SK-N-SH (cell line): ENCODE measurements around the gene GRIN2A. TPM values are rescaled to one million over a fixed set of nuclear protein-coding genes. Genes with fewer than 3 reads are reported as not detected.

Experiments used
- CTCF ChIA-PET: fragments of 300-600, 350-600 bp; formaldehyde crosslinking; extraction: SDS; loops from one replicate; lab custom pipeline; 2021; lab: Yijun Ruan, JAX
- POLR2A ChIA-PET: fragments of 350-600 bp; sonication (Branson Sonifier 250); formaldehyde crosslinking; extraction: SDS; loops from one replicate; lab custom pipeline; 2020; ENCODE audit warnings: antibody characterized with exemption, inconsistent platforms; lab: Yijun Ruan, JAX
- DNase-seq: peaks from one replicate; pipeline ENCODE4 v3.0.0; 2012
- H2AFZ ChIP-seq: fragments of 200-600 bp; sonication (generic); 2 replicates; pipeline ENCODE4 v1.8.1; 2016; ENCODE audit warnings: antibody characterized with exemption, mild to moderate bottlenecking, low read depth
- H3F3A ChIP-seq: fragments of 200-600 bp; sonication (generic); replicated peaks from 2 replicates; pipeline ENCODE3; 2016; ENCODE audit warnings: antibody characterized with exemption, mild to moderate bottlenecking; ENCODE audit not compliant: insufficient read depth
- H3K27ac ChIP-seq, 2 experiments: fragments of 200-500 bp in 1 of 2; fragments of 200-600 bp in 1 of 2; sonication (Bioruptor generic) in 1 of 2; sonication (generic), shearing (Covaris generic) in 1 of 2; 2 replicates each; pipeline versions ENCODE4 v1.5.1 to v1.6.1; 2014 to 2016; ENCODE audit warnings: low read depth in 2 of 2, inconsistent platforms in 1 of 2, low read length in 1 of 2, mild to moderate bottlenecking in 1 of 2, mixed read lengths in 1 of 2
- H3K27me3 ChIP-seq: fragments of 200-600 bp; sonication (generic), shearing (Covaris generic); 2 replicates; pipeline ENCODE4 v1.6.1; 2016; ENCODE audit warnings: mixed run types; ENCODE audit not compliant: insufficient read depth
- H3K36me3 ChIP-seq, 2 experiments: fragments of 200-500 bp in 1 of 2; fragments of 200-600 bp in 1 of 2; sonication (Bioruptor generic) in 1 of 2; sonication (generic) in 1 of 2; replicated peaks in 1 of 2; 2 replicates each; pipeline versions ENCODE3 to v1.5.1; 2014 to 2016; ENCODE audit warnings: low read length in 1 of 2, mild to moderate bottlenecking in 1 of 2; ENCODE audit not compliant: insufficient read depth in 2 of 2, control insufficient read depth in 1 of 2
- H3K4me1 ChIP-seq, 2 experiments: fragments of 200-500 bp in 1 of 2; fragments of 200-600 bp in 1 of 2; sonication (Bioruptor generic) in 1 of 2; sonication (generic), shearing (Covaris generic) in 1 of 2; 2 replicates each; pipeline versions ENCODE4 v1.5.1 to v1.6.1; 2014 to 2016; ENCODE audit warnings: low read depth in 1 of 2, low read length in 1 of 2, mixed run types in 1 of 2; ENCODE audit not compliant: insufficient read depth in 2 of 2, control insufficient read depth in 1 of 2
- H3K4me2 ChIP-seq: fragments of 200-600 bp; sonication (generic), shearing (Covaris generic); 2 replicates; pipeline ENCODE4 v1.6.1; 2017; ENCODE audit warnings: mixed run types
- H3K4me3 ChIP-seq, 2 experiments: fragments of 200-500 bp in 1 of 2; fragments of 200-600 bp in 1 of 2; sonication (Bioruptor generic) in 1 of 2; sonication (generic), shearing (Covaris generic) in 1 of 2; 2 replicates each; pipeline versions ENCODE4 v1.5.1 to v1.8.1; 2014 to 2016; ENCODE audit warnings: low read depth in 2 of 2, inconsistent platforms in 1 of 2, low read length in 1 of 2, mild to moderate bottlenecking in 1 of 2, mixed read lengths in 1 of 2, moderate library complexity in 1 of 2
- H3K79me2 ChIP-seq: fragments of 200-600 bp; sonication (generic); 2 replicates; pipeline ENCODE4 v1.8.1; 2017; ENCODE audit warnings: mild to moderate bottlenecking; ENCODE audit not compliant: insufficient read depth
- H3K9ac ChIP-seq: fragments of 200-600 bp; sonication (generic); 2 replicates; pipeline ENCODE4 v1.6.1; 2017; ENCODE audit warnings: mixed run types
- H3K9me2 ChIP-seq: fragments of 200-600 bp; sonication (generic); 2 replicates; pipeline ENCODE4 v1.6.1; 2017; ENCODE audit warnings: mixed run types
- H3K9me3 ChIP-seq: fragments of 200-600 bp; sonication (generic); 2 replicates; pipeline ENCODE4 v1.6.1; 2017; ENCODE audit warnings: mixed run types, mild to moderate bottlenecking, moderate library complexity
- H4K20me1 ChIP-seq: fragments of 200-600 bp; sonication (generic); 2 replicates; pipeline ENCODE4 v1.6.1; 2017; ENCODE audit warnings: mild to moderate bottlenecking, mixed run types; ENCODE audit not compliant: insufficient read depth
- EP300 ChIP-seq, 2 experiments: IDR thresholded peaks; 2 replicates each; pipeline versions ENCODE4 v1.4.0 to v1.6.1; 2012; ENCODE audit warnings: borderline replicate concordance in 1 of 2, low read depth in 1 of 2, low read length in 1 of 2
- FOSL2 ChIP-seq: IDR thresholded peaks from 2 replicates; pipeline ENCODE4 v1.4.0; 2012; ENCODE audit warnings: low read depth, mild to moderate bottlenecking, moderate library complexity, borderline replicate concordance
- FOXJ3 ChIP-seq: sonication (generic); formaldehyde crosslinking; IDR thresholded peaks from 2 replicates; pipeline ENCODE4 v1.5.1; 2020; ENCODE audit warnings: mild to moderate bottlenecking, missing genetic modification reagents
- FOXM1 ChIP-seq: IDR thresholded peaks from 2 replicates; pipeline ENCODE4 v1.4.0; 2012; ENCODE audit warnings: low read depth, mild to moderate bottlenecking
- GATA2 ChIP-seq: sonication (generic); formaldehyde crosslinking; IDR thresholded peaks from 2 replicates; pipeline ENCODE4 v1.5.0; 2020; ENCODE audit warnings: mild to moderate bottlenecking, missing genetic modification reagents
- JUND ChIP-seq: IDR thresholded peaks from 2 replicates; pipeline ENCODE4 v1.4.0; 2012
- MEF2A ChIP-seq: IDR thresholded peaks from 2 replicates; pipeline ENCODE4 v1.4.0; 2012; ENCODE audit warnings: low read depth, borderline replicate concordance
- MXI1 ChIP-seq: IDR thresholded peaks from 2 replicates; pipeline ENCODE4 v1.6.1; 2012; ENCODE audit warnings: mild to moderate bottlenecking, low read depth, low read length, improper control_type of control experiment
- PBX3 ChIP-seq: IDR thresholded peaks from 2 replicates; pipeline ENCODE4; 2012
- RAD21 ChIP-seq: IDR thresholded peaks from 2 replicates; pipeline ENCODE4 v1.6.1; 2012; ENCODE audit warnings: mild to moderate bottlenecking, low read length
- RCOR1 ChIP-seq: fragments of 150-350 bp; IDR thresholded peaks from 2 replicates; pipeline ENCODE4 v1.6.1; 2017; ENCODE audit warnings: antibody characterized with exemption, low read length
- RXRA ChIP-seq: IDR thresholded peaks from 2 replicates; pipeline ENCODE4 v1.4.0; 2012; ENCODE audit warnings: low read depth, mild to moderate bottlenecking, borderline replicate concordance
- SIN3A ChIP-seq: IDR thresholded peaks from 2 replicates; pipeline ENCODE4 v1.6.1; 2012; ENCODE audit warnings: low read depth, mild to moderate bottlenecking, low read length, moderate library complexity, borderline replicate concordance
- SMC3 ChIP-seq: IDR thresholded peaks from 2 replicates; pipeline ENCODE4 v1.6.1; 2012; ENCODE audit warnings: low read depth, low read length, improper control_type of control experiment
- TAF1 ChIP-seq: IDR thresholded peaks from 2 replicates; pipeline ENCODE4 v1.6.1; 2012; ENCODE audit warnings: low read depth, mild to moderate bottlenecking, low read length, moderate library complexity, borderline replicate concordance
- TCF12 ChIP-seq: IDR thresholded peaks from 2 replicates; pipeline ENCODE4 v1.4.0; 2012
- USF1 ChIP-seq: IDR thresholded peaks from 2 replicates; pipeline ENCODE4 v1.4.0; 2012; ENCODE audit warnings: low read depth, borderline replicate concordance
- USF2 ChIP-seq: fragments of 150-350 bp; IDR thresholded peaks from 2 replicates; pipeline ENCODE4 v1.6.1; 2017; ENCODE audit warnings: antibody characterized with exemption, low read length, low read depth, borderline replicate concordance
- YY1 ChIP-seq: IDR thresholded peaks from 2 replicates; pipeline ENCODE4 v1.4.0; 2012; ENCODE audit warnings: low read depth, mild to moderate bottlenecking
- WGBS: methylation state at CpG from one replicate; pipeline ENCODE4 v1.1.6; 2017; ENCODE audit warnings: low lambda C conversion rate; 5-methylcytosine and 5-hydroxymethylcytosine counted together
- polyA plus RNA-seq, 3 experiments: library from polyadenylated mRNA; depleted of rRNA; stranded (reverse); fragments of >200 nt; gene quantifications; 2 replicates each; pipeline ENCODE4 v1.2.3, GENCODE V29; 2012
- TF ChIP-seq, protein P1 (sequence below): fragments of 150-350 bp; IDR thresholded peaks from 2 replicates; pipeline ENCODE4 v1.6.1; 2016; ENCODE audit warnings: mild to moderate bottlenecking, low read depth, low read length
- TF ChIP-seq, protein P2 (sequence below): IDR thresholded peaks from 2 replicates; pipeline ENCODE4 v1.4.0; 2012; ENCODE audit warnings: low read depth, borderline replicate concordance

GRIN2A gene
- polyA plus RNA-seq, 1 of the 3 experiments (the other 2 are of a cell fraction) = not detected

DNA sequence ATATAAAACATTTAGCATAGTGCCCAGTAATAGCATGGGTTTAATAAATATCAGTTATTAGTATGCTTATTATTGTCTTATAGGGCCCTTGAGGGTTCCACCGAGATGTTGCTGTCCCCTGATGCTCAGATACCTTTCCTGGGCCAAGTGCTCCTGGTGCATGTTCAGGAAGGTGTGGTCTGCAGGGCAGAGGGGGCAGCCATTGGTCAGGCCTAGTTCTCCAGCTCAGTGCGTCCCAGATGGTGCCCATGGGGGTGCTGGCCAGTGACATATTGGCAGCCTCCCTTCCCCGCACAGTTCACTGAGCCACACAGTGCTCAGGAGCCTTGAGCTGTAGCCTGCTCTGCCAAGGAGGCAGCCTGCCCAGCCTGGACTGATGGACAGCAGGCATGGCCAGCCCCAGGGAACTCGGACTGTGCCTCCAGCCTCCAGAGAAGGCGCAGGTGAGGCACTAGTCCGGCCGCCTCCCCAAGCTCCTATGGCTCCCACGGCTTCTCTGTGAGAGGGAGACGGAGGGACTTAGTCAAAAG, 7.7 kb upstream of the GRIN2A start:
- no peak for DNase-seq
- WGBS = 29% methylated on average over 6 of the region's 9 CpGs
- Histone ChIP-seq H3K9me3 (peaks cover 4% of the 10 kb centered on the region; the same call in 1 of the 2 replicates), H2AFZ (no peak overlapping the region), H3K4me3 (no peak overlapping the region), H3K27ac (no peak overlapping the region), H3K27me3 (no peaks in the 10 kb centered on the region), H3K4me1 (no peaks in the 10 kb centered on the region), H3K9me2 (no peaks in the 10 kb centered on the region), H3F3A (no peaks in the 10 kb centered on the region), H3K9ac (no peak overlapping the region), H3K4me2 (no peak overlapping the region), H4K20me1 (no peaks in the 10 kb centered on the region), H3K79me2 (no peaks in the 10 kb centered on the region), H3K36me3 (no peaks in the 10 kb centered on the region)
- CTCF ChIA-PET = no interaction called here
- POLR2A ChIA-PET = no interaction called here
- TF ChIP-seq, protein P1, sequence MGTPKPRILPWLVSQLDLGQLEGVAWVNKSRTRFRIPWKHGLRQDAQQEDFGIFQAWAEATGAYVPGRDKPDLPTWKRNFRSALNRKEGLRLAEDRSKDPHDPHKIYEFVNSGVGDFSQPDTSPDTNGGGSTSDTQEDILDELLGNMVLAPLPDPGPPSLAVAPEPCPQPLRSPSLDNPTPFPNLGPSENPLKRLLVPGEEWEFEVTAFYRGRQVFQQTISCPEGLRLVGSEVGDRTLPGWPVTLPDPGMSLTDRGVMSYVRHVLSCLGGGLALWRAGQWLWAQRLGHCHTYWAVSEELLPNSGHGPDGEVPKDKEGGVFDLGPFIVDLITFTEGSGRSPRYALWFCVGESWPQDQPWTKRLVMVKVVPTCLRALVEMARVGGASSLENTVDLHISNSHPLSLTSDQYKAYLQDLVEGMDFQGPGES = no peak
- no peak for TF ChIP-seq FOXM1
- no peak for TF ChIP-seq JUND

- 12% methylated on average over 3 of the region's 3 CpGs for WGBS
- no peak overlapping the region for H3K4me2 ChIP-seq
- no peak overlapping the region for H3K9ac ChIP-seq
- H3K4me3 ChIP-seq = no peak overlapping the region
- CTCF ChIA-PET = interaction anchor here (0.8 kb wide), 1 partner anchor 475 kb away, joined by 3 read pairs; no protein-coding TSS in a partner anchor
- DNase-seq = no peak
- no peaks in the 10 kb centered on the region for H3K36me3 ChIP-seq
- H2AFZ ChIP-seq = no peak overlapping the region
- TF ChIP-seq SMC3 (no peak), SIN3A (no peak), USF2 (no peak), RXRA (no peak), YY1 (no peak), RAD21 (no peak), TAF1 (no peak), GATA2 (CRISPR knock-in tag) (no peak), FOXM1 (no peak), FOSL2 (no peak), RCOR1 (no peak), FOXJ3 (CRISPR knock-in tag) (no peak), TCF12 (no peak), MXI1 (no peak), EP300 (IDR thresholded peaks at IDR 0.05; ENCODE audit: borderline replicate concordance in 1 of 2, low read depth in 1 of 2, low read length in 1 of 2) (no peak), PBX3 (no peak), MEF2A (no peak), USF1 (no peak)
- TF ChIP-seq, protein P2, sequence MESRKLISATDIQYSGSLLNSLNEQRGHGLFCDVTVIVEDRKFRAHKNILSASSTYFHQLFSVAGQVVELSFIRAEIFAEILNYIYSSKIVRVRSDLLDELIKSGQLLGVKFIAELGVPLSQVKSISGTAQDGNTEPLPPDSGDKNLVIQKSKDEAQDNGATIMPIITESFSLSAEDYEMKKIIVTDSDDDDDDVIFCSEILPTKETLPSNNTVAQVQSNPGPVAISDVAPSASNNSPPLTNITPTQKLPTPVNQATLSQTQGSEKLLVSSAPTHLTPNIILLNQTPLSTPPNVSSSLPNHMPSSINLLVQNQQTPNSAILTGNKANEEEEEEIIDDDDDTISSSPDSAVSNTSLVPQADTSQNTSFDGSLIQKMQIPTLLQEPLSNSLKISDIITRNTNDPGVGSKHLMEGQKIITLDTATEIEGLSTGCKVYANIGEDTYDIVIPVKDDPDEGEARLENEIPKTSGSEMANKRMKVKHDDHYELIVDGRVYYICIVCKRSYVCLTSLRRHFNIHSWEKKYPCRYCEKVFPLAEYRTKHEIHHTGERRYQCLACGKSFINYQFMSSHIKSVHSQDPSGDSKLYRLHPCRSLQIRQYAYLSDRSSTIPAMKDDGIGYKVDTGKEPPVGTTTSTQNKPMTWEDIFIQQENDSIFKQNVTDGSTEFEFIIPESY = no peak
- TF ChIP-seq, protein P1 = no peak
- H3K4me1 ChIP-seq = no peaks in the 10 kb centered on the region
- H3K79me2 ChIP-seq = no peaks in the 10 kb centered on the region
- no peak overlapping the region for H3K27ac ChIP-seq
- H3K9me3 ChIP-seq = peaks cover 4% of the 10 kb centered on the region; the same call in 1 of the 2 replicates
- no peaks in the 10 kb centered on the region for H3K9me2 ChIP-seq
- H3F3A ChIP-seq = no peaks in the 10 kb centered on the region
- POLR2A ChIA-PET = no interaction called here
- no peaks in the 10 kb centered on the region for H3K27me3 ChIP-seq
- no peaks in the 10 kb centered on the region for H4K20me1 ChIP-seq
Observed at GRCh38 chr16:10188236-10188635, 6.0 kb upstream of the GRIN2A start.
